MM.1S (cell line): ENCODE measurements around the gene PUSL1.

Experiments
- CTCF ChIP-seq: fragments of 300-600 bp; sonication (generic); IDR thresholded peaks from 2 replicates; pipeline ENCODE4 v1.5.1; 2016; ENCODE audit warnings: antibody characterized with exemption, low read length, mixed read lengths
- EZH2 ChIP-seq: fragments of 300-600 bp; sonication (generic); optimal IDR thresholded peaks from 2 replicates; pipeline ENCODE3; 2017; ENCODE audit warnings: low read depth, mild to moderate bottlenecking, antibody characterized with exemption, low read length, mixed read lengths

GRCh38 chr1:1306070-1306660, 2.2 kb upstream of the PUSL1 start:
- TF ChIP-seq CTCF (no peak), EZH2 (no peak)
